HL-60 (cell line): ENCODE data around the gene NINJ2.

Source experiments
- DNase-seq, 2 experiments: peaks; one replicate each; pipeline ENCODE4 v3.0.0-alpha.2; 2010 to 2020; ENCODE audit warnings: low read depth in 1 of 2, low spot score in 1 of 2
- H3K27ac ChIP-seq: fragments of 250-450 bp; sonication (Bioruptor Pico); replicated peaks from 2 replicates; pipeline ENCODE4 v1.5.1; 2020; ENCODE audit warnings: mild to moderate bottlenecking, moderate library complexity
- H3K27me3 ChIP-seq: fragments of 250-450 bp; sonication (Bioruptor Pico); 2 replicates; pipeline ENCODE4 v1.5.1; 2021; ENCODE audit warnings: mild to moderate bottlenecking, moderate library complexity; ENCODE audit not compliant: insufficient read depth, poor library complexity, severe bottlenecking
- H3K4me3 ChIP-seq: replicated peaks from 2 replicates; pipeline ENCODE4 v1.5.1; 2011; ENCODE audit warnings: mild to moderate bottlenecking, control low read depth, low read length; ENCODE audit not compliant: insufficient read depth
- GABPA ChIP-seq: IDR thresholded peaks from 2 replicates; pipeline ENCODE4 v1.6.1; 2012; ENCODE audit warnings: low read depth
- POLR2AphosphoS5 ChIP-seq: IDR thresholded peaks from 2 replicates; pipeline ENCODE4 v1.6.1; 2012; ENCODE audit warnings: low read depth
- SPI1 ChIP-seq: IDR thresholded peaks from 2 replicates; pipeline ENCODE4 v1.6.1; 2012; ENCODE audit warnings: low read depth, mild to moderate bottlenecking, borderline replicate concordance
- TF ChIP-seq, protein P1 (sequence below): IDR thresholded peaks from one replicate; pipeline ENCODE4 v1.5.1; 2011; ENCODE audit warnings: low read length, control low read depth, inconsistent platforms; ENCODE audit not compliant: insufficient read depth
- TF ChIP-seq, protein P2 (sequence below): IDR thresholded peaks from 2 replicates; pipeline ENCODE4 v1.6.1; 2012; ENCODE audit warnings: low read depth; ENCODE audit not compliant: insufficient replicate concordance

The NINJ2 gene

GRCh38 chr12:646442-647384 lies 16.5 kb downstream of the NINJ2 start:
- Histone ChIP-seq H3K4me3 (no peak overlapping the region), H3K27ac (no peak overlapping the region), H3K27me3 (no peaks in the 10 kb centered on the region)
- TF ChIP-seq, protein P1, sequence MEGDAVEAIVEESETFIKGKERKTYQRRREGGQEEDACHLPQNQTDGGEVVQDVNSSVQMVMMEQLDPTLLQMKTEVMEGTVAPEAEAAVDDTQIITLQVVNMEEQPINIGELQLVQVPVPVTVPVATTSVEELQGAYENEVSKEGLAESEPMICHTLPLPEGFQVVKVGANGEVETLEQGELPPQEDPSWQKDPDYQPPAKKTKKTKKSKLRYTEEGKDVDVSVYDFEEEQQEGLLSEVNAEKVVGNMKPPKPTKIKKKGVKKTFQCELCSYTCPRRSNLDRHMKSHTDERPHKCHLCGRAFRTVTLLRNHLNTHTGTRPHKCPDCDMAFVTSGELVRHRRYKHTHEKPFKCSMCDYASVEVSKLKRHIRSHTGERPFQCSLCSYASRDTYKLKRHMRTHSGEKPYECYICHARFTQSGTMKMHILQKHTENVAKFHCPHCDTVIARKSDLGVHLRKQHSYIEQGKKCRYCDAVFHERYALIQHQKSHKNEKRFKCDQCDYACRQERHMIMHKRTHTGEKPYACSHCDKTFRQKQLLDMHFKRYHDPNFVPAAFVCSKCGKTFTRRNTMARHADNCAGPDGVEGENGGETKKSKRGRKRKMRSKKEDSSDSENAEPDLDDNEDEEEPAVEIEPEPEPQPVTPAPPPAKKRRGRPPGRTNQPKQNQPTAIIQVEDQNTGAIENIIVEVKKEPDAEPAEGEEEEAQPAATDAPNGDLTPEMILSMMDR: no peak
- TF ChIP-seq GABPA (no peak), SPI1 (no peak), POLR2AphosphoS5 (no peak)
- TF ChIP-seq, protein P2, sequence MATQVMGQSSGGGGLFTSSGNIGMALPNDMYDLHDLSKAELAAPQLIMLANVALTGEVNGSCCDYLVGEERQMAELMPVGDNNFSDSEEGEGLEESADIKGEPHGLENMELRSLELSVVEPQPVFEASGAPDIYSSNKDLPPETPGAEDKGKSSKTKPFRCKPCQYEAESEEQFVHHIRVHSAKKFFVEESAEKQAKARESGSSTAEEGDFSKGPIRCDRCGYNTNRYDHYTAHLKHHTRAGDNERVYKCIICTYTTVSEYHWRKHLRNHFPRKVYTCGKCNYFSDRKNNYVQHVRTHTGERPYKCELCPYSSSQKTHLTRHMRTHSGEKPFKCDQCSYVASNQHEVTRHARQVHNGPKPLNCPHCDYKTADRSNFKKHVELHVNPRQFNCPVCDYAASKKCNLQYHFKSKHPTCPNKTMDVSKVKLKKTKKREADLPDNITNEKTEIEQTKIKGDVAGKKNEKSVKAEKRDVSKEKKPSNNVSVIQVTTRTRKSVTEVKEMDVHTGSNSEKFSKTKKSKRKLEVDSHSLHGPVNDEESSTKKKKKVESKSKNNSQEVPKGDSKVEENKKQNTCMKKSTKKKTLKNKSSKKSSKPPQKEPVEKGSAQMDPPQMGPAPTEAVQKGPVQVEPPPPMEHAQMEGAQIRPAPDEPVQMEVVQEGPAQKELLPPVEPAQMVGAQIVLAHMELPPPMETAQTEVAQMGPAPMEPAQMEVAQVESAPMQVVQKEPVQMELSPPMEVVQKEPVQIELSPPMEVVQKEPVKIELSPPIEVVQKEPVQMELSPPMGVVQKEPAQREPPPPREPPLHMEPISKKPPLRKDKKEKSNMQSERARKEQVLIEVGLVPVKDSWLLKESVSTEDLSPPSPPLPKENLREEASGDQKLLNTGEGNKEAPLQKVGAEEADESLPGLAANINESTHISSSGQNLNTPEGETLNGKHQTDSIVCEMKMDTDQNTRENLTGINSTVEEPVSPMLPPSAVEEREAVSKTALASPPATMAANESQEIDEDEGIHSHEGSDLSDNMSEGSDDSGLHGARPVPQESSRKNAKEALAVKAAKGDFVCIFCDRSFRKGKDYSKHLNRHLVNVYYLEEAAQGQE: no peak
- no peak for DNase-seq

DNA sequence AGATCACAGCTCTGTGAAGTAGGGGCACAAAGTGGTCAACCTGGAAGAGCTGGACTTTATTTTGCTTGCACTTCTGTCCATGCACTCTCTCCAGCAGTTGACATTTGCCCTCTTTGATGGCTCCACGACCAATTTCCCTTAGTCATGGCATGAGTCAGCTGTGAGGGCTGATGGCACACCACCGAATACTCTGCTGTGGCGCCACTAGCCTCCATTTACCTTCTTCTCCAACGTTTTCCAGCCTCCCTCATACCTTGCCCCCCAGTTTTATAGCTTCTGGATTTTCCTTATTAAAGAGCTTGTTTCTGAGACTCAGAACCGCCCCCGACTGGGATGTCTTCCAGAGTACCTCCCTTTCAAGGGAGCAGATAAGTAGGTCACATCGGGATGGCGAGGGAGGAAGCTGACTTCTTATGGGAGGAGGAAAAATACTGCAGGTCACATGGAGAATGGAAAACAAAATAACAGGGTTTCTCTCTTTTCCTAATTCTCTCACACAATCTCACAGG lies 17.6 kb downstream of the NINJ2 start:
- no peak overlapping the region for H3K4me3 ChIP-seq
- DNase-seq: no peak
- no peaks in the 10 kb centered on the region for H3K27me3 ChIP-seq
- TF ChIP-seq, protein P2: no peak
- TF ChIP-seq SPI1 (no peak), GABPA (no peak), POLR2AphosphoS5 (no peak)
- TF ChIP-seq, protein P1: no peak
- H3K27ac ChIP-seq: no peak overlapping the region

GRCh38 chr12:644818-645552 lies 18.3 kb downstream of the NINJ2 start:
- Histone ChIP-seq H3K27ac (peak overlapping the region; percentile 99; the same call in 1 of the 2 replicates), H3K27me3 (no peaks in the 10 kb centered on the region), H3K4me3 (no peak overlapping the region)
- TF ChIP-seq GABPA (no peak), POLR2AphosphoS5 (no peak), SPI1 (no peak)
- TF ChIP-seq, protein P1: no peak
- TF ChIP-seq, protein P2: no peak
- no peak for DNase-seq
